Loucy (cell line): ENCODE measurements around the gene CASQ1.

Experiments
- CTCF ChIP-seq: fragments of 200-600 bp; sonication (generic); conservative IDR thresholded peaks from 2 replicates; pipeline ENCODE4 v1.5.1; 2014; ENCODE audit warnings: mild to moderate bottlenecking, antibody characterized with exemption, low read length
- EZH2phosphoT487 ChIP-seq: fragments of 200-600 bp; IDR thresholded peaks from 2 replicates; pipeline ENCODE4 v1.6.1; 2018; ENCODE audit warnings: antibody characterized with exemption, mild to moderate bottlenecking, moderate library complexity, borderline replicate concordance

GRCh38 chr1:160206036-160206389 lies 15.6 kb downstream of the CASQ1 start:
- TF ChIP-seq CTCF (no peak), EZH2phosphoT487 (no peak)
